ENCODE data around the gene HMGN1.

Gene HMGN1

GRCh38 chr21:39350094-39351005, 1.5 kb upstream of the HMGN1 start:
- H3K4me3 ChIP-seq (ENCODE audit: low read length): peak overlapping the region; percentile 66; the same call in 1 of the 2 replicates
- peak; percentile 13 for DNase-seq (ENCODE audit: low read depth)
- no peak for TF ChIP-seq CTCF (conservative IDR thresholded peaks at IDR 0.05; ENCODE audit: low read length)

- H3K4me3 ChIP-seq (ENCODE audit: low read length): peak overlapping the region; percentile 66
- peak; percentile 89 for DNase-seq (ENCODE audit: low read depth)
- no peak for TF ChIP-seq CTCF (conservative IDR thresholded peaks at IDR 0.05; ENCODE audit: low read length)
Measured at GRCh38 chr21:39349211-39350093, 564 bp upstream of the HMGN1 start.

- peak overlapping the region; percentile 86 for H3K4me3 ChIP-seq (ENCODE audit: low read length)
- no peak for DNase-seq (ENCODE audit: low read depth)
- TF ChIP-seq CTCF (conservative IDR thresholded peaks at IDR 0.05; ENCODE audit: low read length): no peak
Measured at GRCh38 chr21:39348040-39348354, 891 bp downstream of the HMGN1 start.

- no peak for TF ChIP-seq CTCF (conservative IDR thresholded peaks at IDR 0.05; ENCODE audit: low read length)
Measured at GRCh38 chr21:39347537-39347936, 1.4 kb downstream of the HMGN1 start.

GRCh38 chr21:39346671-39347331, 2.1 kb downstream of the HMGN1 start:
- TF ChIP-seq CTCF (conservative IDR thresholded peaks at IDR 0.05; ENCODE audit: low read length): no peak
- no peak overlapping the region for H3K4me3 ChIP-seq (ENCODE audit: low read length)
- DNase-seq (ENCODE audit: low read depth): no peak

More at GRCh38 chr21:39347537-39347936, 1.4 kb downstream of the HMGN1 start:
- no peak for DNase-seq (ENCODE audit: low read depth)
- H3K4me3 ChIP-seq (ENCODE audit: low read length): peak overlapping the region; percentile 86

- no peak for DNase-seq (ENCODE audit: low read depth)
- no peak overlapping the region for H3K4me3 ChIP-seq (ENCODE audit: low read length)
- no peak for TF ChIP-seq CTCF (conservative IDR thresholded peaks at IDR 0.05; ENCODE audit: low read length)
Measured at GRCh38 chr21:39346206-39346605, 2.7 kb downstream of the HMGN1 start.

Data from AG10803 (cell line).